GM18519 (cell line): Measurements from ENCODE around the gene SEMA5B.

Experiments
- ATAC-seq: cut with Tn5 transposase; IDR thresholded peaks from one replicate; pipeline ENCODE4 v1.9.1; 2021; ENCODE audit warnings: mild to moderate bottlenecking, moderate library complexity; ENCODE audit not compliant: unreplicated experiment, low FRiP score

Gene SEMA5B

DNA sequence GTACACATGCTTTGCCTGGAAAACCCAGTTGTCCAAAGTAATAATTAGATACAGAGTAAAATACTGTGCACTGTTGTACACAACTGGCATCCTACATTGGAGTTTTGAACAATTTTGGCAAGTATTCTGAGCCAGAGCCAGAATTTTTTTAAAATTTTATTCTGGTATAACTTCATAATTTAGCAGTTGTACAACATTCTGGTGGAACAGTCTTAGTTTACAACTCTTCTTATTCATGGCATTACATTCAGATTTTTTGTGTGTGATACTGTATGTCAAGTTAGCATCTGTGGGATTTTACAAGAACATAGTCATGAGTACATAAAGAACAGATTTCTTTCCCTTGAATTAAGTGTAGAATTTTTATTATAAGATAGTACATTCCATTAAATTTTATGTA is 165.2 kb downstream of the SEMA5B start:
- ATAC-seq: no peak
